Cerebellar nuclear complex (tissue), 1 donor: ENCODE data around the gene PNMA1.

ENCODE experiments used
- DNase-seq, 2 experiments: peaks; one replicate each; lab custom pipeline; 2025; lab: John Stamatoyannopoulos, UW

The PNMA1 gene

DNA sequence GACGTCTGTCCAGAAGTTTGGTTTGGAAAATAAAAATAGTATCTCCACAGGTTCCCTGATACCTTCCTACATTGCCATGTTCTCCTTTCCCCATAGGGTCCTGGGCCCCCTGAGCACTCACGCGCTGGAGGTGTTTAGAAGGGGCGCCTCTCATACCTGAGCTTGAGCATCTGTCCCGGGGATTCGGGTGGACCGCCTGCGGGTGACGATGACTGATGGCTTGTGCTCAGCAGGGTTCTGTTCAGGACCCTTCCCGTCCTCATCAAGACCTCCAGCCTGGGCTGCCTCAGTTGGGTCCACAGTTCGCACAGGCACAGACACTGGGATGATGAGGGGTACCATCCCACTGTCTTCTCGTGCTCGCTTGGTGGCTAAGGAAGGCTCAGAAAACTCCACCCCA lies 22.7 kb upstream of the PNMA1 start:
- DNase-seq = no peak

- no peak for DNase-seq
Measured at GRCh38 chr14:73732006-73732405, 17.8 kb upstream of the PNMA1 start.

DNA sequence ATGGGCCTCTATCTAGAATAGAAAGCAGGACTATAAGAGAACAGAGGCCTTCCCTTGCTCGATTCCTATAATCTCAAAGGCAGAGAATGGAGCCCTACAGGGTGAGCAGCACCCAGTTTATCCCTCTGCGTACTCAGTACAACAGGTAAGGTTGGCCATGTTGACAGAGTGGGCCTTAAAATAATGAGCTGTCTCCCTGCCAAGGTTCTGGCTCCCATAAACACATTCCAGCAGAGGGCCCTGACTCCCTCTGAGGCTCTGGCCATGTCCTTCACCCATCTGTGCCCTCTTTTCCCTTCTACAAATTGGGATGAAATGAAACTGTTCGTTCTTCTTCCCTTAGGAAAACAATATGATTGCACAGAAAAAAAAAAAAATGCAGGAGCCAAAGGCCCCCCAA lies 16.9 kb upstream of the PNMA1 start:
- no peak for DNase-seq

- DNase-seq = no peak
Measured at GRCh38 chr14:73729556-73730265, 15.5 kb upstream of the PNMA1 start.

DNA sequence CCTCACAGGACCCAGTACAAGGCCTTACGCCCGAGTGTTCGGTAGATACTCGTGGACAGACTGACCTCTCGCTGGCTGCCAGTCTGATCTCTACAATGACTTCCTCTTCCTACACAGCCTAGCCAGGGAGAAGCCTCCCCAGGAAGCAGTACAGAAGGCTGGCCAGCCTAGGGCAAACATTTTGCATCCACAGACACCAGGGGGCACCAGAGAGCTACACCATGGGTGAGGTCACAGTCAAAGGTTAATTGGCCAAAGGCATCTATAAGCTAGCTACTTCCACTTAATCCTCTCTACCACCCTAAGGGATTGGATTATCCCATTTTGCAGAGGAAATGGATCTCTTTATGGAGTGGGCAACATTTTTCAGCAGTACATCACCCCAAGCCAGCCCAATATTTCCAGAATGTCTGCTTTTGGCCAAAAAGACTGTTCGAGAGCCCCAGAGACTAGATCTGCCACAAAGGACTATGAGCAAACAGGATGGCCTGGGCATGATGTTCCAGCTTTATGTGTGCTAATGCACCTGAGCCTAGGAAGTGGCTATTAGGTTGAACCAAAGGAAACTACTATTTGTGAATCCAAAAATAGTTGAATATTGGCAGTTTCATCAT lies 14.6 kb upstream of the PNMA1 start:
- DNase-seq = peak in 1 of 2 experiments; percentile 12

DNA sequence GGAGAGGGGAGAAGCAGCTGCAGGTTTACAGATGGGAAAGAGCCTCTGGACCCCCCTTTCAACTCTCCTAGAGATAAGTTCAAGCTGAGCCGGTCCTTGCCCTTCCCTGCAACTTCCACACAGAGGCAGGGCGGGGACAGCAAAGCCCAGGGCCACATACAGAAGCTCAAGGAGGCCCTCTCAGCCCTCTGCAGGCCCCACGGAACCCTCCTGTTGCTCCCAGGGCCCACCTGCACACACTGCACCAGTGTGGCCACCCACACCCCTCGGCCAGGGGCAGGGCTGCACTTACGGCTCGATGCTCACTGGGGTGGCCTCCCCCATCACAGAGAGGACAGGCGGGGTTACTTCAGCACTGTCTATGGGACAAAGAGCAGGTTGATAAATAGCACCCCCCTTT lies 13.0 kb upstream of the PNMA1 start:
- no peak for DNase-seq

DNA sequence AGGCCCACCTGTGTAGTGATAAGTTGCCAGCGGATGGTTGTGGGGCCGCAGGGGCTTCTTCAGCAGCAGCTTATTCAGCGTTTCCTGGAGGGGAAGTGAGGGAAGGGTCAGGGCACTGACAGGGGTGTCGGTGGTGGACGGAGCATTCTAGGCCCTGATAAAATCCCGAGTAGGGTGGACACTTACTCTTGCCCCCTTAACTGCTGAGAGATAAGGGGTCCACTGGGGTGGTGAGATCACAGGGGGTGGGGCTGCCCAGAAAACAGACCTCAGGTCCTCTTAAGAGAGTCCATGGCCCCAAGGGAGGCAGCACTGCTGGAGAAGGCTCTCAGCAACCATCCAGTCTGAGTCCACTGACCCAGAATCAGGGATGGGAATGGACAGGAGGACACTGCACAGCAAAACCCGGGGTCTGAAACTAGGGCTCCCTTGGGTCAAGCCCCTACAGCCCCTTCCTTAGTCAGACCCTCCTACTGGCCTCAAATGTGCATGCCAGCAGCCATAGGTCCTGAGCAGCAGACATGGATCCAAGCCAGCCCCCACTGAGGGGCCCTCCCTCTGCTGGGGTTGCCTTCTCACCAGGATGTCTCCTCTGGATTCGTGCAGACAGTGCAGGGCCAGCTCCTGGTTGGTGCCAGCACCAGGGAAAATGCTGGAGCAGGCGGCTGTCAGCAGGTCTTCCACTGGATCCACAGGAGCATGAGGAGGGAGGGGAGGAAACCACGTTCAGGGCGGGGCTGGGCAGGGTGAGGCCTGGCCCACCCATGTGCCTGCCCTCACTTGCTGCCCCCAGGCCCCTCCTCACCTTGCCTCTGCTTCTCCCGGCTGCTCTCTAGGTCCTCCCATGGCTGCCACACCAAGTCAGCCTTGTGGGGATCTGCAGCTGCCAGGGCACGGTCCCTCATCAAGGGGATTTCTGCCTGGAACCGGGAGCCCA lies 12.1 kb upstream of the PNMA1 start:
- no peak for DNase-seq

- no peak for DNase-seq
Measured at GRCh38 chr14:73725116-73726024, 11.2 kb upstream of the PNMA1 start.

GRCh38 chr14:73724696-73725095 lies 10.5 kb upstream of the PNMA1 start:
- DNase-seq = no peak

DNA sequence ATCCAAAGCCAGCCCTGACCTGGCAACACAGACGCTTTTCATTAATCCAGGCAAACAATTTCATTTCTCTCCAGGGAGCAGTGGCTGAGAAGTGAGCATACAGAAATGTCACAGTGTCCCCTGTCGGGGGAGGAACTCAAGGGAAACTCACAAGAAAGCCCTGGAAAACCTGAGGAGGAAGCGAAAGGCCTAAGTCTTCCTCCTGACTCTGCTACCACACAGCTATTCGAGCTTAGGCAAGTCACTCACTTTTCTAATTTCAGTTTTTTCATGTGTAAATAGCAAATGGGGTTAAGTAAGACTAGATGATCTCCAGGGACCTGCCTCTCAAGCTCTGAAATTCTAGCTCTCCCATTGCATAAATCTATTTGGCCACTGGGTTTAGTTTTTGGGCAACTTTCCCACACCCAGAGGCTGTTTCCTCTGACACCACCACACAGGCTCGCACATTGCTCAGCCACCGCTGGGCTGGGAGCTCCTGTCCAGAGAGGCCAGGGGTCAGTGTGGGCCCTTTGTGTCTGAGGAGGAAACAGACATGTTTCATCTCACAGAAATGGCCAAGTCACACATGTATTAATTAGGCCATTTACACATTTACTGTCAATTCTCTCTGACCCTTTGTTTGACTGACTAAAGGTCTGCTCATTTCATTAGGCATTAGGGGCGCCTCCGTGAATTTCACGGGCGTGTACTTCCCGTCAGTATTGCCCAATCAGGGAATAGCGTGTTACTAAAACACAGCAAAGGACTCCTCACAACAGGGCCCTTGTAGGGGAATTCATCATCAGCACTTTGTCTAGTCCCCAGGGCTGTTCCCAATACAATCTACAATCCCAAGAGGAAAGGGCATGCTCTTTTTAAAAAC lies 9.8 kb upstream of the PNMA1 start:
- no peak for DNase-seq

- DNase-seq = no peak
Measured at GRCh38 chr14:73723406-73723796, 9.2 kb upstream of the PNMA1 start.

DNA sequence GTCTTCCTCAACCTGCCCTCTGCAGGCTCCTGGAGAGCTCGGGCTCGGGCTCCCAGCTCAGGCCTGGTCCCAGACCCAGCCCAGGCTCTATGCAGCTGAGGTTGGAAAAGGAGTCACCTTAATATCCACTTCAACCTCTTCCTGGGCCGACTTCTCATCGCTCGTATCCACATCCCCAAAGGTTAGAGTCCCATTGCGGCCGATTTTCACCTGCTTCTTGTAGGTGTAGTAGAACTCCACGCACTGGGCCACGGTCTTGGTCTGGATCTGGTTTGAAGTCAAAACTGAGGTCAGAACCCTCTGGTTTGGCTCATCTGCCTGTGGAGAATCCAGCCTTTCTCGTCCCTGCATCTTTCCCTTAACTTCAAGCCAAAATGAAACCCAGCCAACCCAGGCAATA lies 8.4 kb upstream of the PNMA1 start:
- no peak for DNase-seq

GRCh38 chr14:73721101-73721821 lies 7.1 kb upstream of the PNMA1 start:
- no peak for DNase-seq

GRCh38 chr14:73720636-73721035 lies 6.5 kb upstream of the PNMA1 start:
- DNase-seq = no peak

GRCh38 chr14:73719791-73720190 lies 5.6 kb upstream of the PNMA1 start:
- DNase-seq = no peak

GRCh38 chr14:73719361-73719760 lies 5.2 kb upstream of the PNMA1 start:
- no peak for DNase-seq

DNA sequence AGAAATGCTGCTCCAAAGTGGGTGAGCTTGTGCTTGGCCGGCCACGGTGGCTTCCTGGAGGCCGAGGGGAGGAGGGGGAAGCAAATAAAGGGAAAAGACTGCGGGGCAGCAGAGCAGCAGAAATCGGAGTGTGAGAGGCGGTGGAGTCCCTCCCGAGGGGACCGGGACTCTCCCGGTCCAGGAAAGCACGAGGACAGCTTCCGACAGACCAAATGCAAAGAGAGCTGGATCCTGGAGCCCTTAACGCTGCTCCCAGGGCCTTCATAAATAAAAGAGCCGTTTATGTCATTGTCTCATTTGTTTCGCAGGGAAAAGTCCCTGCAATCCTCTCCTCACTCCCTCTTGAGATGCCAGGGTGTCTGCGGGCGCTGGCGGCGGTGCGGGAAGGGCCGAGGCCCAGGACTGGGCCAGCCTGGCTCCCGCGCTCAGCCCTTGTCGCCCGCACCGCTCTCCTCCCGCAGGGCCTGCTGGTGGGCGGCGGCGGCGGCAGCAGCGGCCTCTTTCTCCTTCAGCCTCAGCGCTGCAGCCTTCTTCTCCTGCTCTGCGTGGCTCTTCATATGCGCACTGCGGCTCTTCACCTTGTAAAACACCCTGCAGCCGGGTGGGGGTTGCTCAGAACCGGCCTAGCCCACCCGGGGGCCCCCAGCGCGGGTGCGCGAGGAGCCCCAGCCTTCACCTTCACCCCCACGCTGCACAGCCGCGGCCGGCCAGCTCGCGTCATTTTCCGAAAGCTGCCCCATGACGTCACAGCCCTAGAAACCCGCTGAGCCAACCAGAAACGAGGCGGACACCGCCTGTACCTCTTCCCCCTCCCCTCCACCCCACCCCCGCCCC lies 4.5 kb upstream of the PNMA1 start:
- peak in 1 of 2 experiments; percentile 74 for DNase-seq

DNA sequence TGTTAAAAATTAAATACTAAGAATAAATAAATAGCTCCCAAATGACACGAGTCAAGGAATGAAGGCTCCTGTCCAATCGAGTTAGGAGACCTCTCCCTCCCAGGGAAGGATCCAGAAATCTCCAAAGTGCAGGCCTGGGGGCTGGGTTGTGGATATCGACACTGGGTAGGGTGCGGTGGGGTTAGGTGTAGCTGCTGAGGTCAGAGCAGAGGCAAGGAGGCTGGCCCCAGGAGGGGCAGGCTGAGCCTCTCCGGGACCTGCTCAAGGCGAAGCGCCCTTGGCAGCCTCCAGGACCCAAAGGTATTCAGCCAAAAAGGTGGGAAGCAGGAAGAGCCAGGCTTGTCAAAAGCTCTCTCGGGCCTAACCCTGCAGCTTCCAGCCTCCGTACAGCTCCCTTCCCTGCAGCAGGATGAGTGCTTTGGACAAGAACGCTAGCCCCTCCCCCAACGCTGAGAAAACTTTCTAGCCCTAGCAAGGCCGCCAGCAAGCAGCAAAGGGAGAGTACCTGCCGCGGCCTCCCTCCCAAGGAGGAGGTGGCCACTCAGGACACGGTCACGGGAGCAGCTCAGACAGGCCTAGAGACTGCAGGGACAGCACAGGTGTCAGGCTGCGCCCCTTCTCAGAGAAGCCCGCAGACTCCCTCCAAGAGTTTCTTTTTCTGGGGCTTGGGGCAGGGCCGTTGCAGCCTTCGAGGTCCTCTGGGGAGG lies 3.7 kb upstream of the PNMA1 start:
- no peak for DNase-seq

DNA sequence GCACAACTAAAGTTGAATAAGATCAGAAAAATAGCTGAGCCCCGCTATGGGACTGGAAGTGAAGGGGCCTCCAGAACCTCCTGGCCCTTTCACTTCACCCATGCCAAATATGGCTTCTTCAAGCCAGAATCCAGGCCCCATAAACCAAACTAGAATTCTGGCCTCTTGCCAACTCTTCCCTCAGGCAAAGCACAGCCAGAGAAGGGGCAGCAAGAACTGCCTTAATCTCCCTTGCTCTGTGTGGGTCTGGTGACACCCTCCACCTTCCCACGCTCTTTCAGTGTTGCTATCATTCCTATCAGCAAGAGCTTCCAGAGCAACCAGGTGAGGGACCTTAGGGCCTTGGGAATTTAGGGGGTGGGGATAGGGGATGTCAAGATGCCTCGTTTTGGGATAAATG lies 3.1 kb upstream of the PNMA1 start:
- DNase-seq = no peak
